H9 (cell line): ENCODE results near the gene SF1. TPM values are rescaled to one million over a fixed set of nuclear protein-coding genes. Genes with fewer than 3 reads are reported as not detected.

Experiments used
- DNase-seq: peaks from one replicate; pipeline ENCODE4 v3.0.0-alpha.2; 2017
- H2AFZ ChIP-seq: one replicate; pipeline ENCODE4 v1.6.1; 2013; ENCODE audit warnings: mild to moderate bottlenecking, low read length, control low read depth, moderate library complexity
- H2AK5ac ChIP-seq: 2 replicates; pipeline ENCODE4 v1.6.1; 2013; ENCODE audit warnings: low read length, control low read depth, mixed read lengths; ENCODE audit not compliant: insufficient read length
- H2BK120ac ChIP-seq: one replicate; pipeline ENCODE4 v1.6.1; 2013; ENCODE audit warnings: low read depth, mild to moderate bottlenecking, low read length, control low read depth, inconsistent platforms; ENCODE audit not compliant: poor library complexity, severe bottlenecking
- H2BK12ac ChIP-seq: 2 replicates; pipeline ENCODE4 v1.6.1; 2013; ENCODE audit warnings: low read length, control low read depth, mixed read lengths, low read depth; ENCODE audit not compliant: insufficient read length
- H2BK15ac ChIP-seq: 2 replicates; pipeline ENCODE4 v1.6.1; 2013; ENCODE audit warnings: low read depth, low read length, control low read depth
- H2BK20ac ChIP-seq: one replicate; pipeline ENCODE4 v1.6.1; 2013; ENCODE audit warnings: low read depth, mild to moderate bottlenecking, low read length, control low read depth, inconsistent platforms; ENCODE audit not compliant: poor library complexity, severe bottlenecking
- H2BK5ac ChIP-seq: 2 replicates; pipeline ENCODE4 v1.6.1; 2013; ENCODE audit warnings: low read length, control low read depth, mixed read lengths; ENCODE audit not compliant: insufficient read length
- H3K14ac ChIP-seq: 2 replicates; pipeline ENCODE4 v1.6.1; 2013; ENCODE audit warnings: low read length, control low read depth; ENCODE audit not compliant: insufficient read depth
- H3K18ac ChIP-seq: 2 replicates; pipeline ENCODE4 v1.6.1; 2013; ENCODE audit warnings: low read depth, mild to moderate bottlenecking, mixed read lengths, low read length, control low read depth; ENCODE audit not compliant: insufficient read length
- H3K23ac ChIP-seq: 2 replicates; pipeline ENCODE4 v1.6.1; 2013; ENCODE audit warnings: low read length, control low read depth, mixed read lengths, low read depth; ENCODE audit not compliant: insufficient read length
- H3K23me2 ChIP-seq: 2 replicates; pipeline ENCODE4 v1.6.1; 2013; ENCODE audit warnings: low read depth, mild to moderate bottlenecking, mixed read lengths, low read length, control low read depth; ENCODE audit not compliant: insufficient read length, poor library complexity, severe bottlenecking
- H3K27ac ChIP-seq: 2 replicates; pipeline ENCODE4 v1.5.1; 2013; ENCODE audit warnings: low read length, control low read depth, mixed read lengths, low read depth; ENCODE audit not compliant: insufficient read length
- H3K27me3 ChIP-seq: 2 replicates; pipeline ENCODE4 v1.6.1; 2013; ENCODE audit warnings: low read length, control low read depth, inconsistent platforms; ENCODE audit not compliant: insufficient read depth
- H3K4ac ChIP-seq: 2 replicates; pipeline ENCODE4 v1.6.1; 2013; ENCODE audit warnings: low read depth, mild to moderate bottlenecking, control low read depth, inconsistent platforms, low read length, moderate library complexity
- H3K4me1 ChIP-seq: 2 replicates; pipeline ENCODE4 v1.6.1; 2013; ENCODE audit warnings: low read length, control low read depth, inconsistent platforms; ENCODE audit not compliant: insufficient read depth
- H3K4me2 ChIP-seq: 2 replicates; pipeline ENCODE4 v1.6.1; 2013; ENCODE audit warnings: low read length, control low read depth, mixed read lengths; ENCODE audit not compliant: insufficient read length, insufficient read depth
- H3K56ac ChIP-seq: 2 replicates; pipeline ENCODE4 v1.6.1; 2013; ENCODE audit warnings: low read depth, mild to moderate bottlenecking, mixed read lengths, low read length, control low read depth; ENCODE audit not compliant: insufficient read length
- H3K79me1 ChIP-seq: 2 replicates; pipeline ENCODE4 v1.6.1; 2013; ENCODE audit warnings: low read depth, mild to moderate bottlenecking, moderate library complexity, low read length, control low read depth, inconsistent platforms; ENCODE audit not compliant: insufficient read depth, poor library complexity, severe bottlenecking
- H3K79me2 ChIP-seq: 2 replicates; pipeline ENCODE4 v1.6.1; 2013; ENCODE audit warnings: low read length, control low read depth, inconsistent platforms; ENCODE audit not compliant: insufficient read depth
- H3K9ac ChIP-seq: 2 replicates; pipeline ENCODE4 v1.6.1; 2013; ENCODE audit warnings: low read length, control low read depth, mixed read lengths; ENCODE audit not compliant: insufficient read length; ENCODE audit errors: extremely low read depth
- H3K9me3 ChIP-seq: one replicate; pipeline ENCODE4 v1.6.1; 2013; ENCODE audit warnings: low read depth, low read length, inconsistent platforms; ENCODE audit not compliant: control insufficient read depth
- H3T11ph ChIP-seq: one replicate; pipeline ENCODE4 v1.6.1; 2013; ENCODE audit warnings: mild to moderate bottlenecking, low read length, control low read depth, inconsistent platforms
- H4K20me1 ChIP-seq: one replicate; pipeline ENCODE4 v1.6.1; 2013; ENCODE audit not compliant: control insufficient read depth, insufficient read length, insufficient read depth
- H4K5ac ChIP-seq: 2 replicates; pipeline ENCODE4 v1.6.1; 2013; ENCODE audit warnings: low read depth, mild to moderate bottlenecking, mixed read lengths, low read length, control low read depth; ENCODE audit not compliant: insufficient read length
- H4K8ac ChIP-seq: replicated peaks from 2 replicates; pipeline ENCODE4 v1.6.1; 2013; ENCODE audit warnings: low read length, control low read depth, mixed read lengths, low read depth; ENCODE audit not compliant: insufficient read length
- H4K91ac ChIP-seq: 2 replicates; pipeline ENCODE4 v1.6.1; 2013; ENCODE audit warnings: low read depth, mild to moderate bottlenecking, moderate library complexity, mixed read lengths, low read length, control low read depth; ENCODE audit not compliant: insufficient read length
- H3K27ac Mint-ChIP-seq, 3 experiments: 2 replicates in 2 of 3; 3 replicates in 1 of 3; pipeline ENCODE4 v1.8.0; 2020 to 2021; ENCODE audit warnings: mixed read lengths in 3 of 3, mild to moderate bottlenecking in 1 of 3, moderate library complexity in 1 of 3
- H3K27me3 Mint-ChIP-seq: 2 replicates; pipeline ENCODE4 v1.8.0; 2021; ENCODE audit warnings: low read depth, mild to moderate bottlenecking, moderate library complexity, mixed read lengths
- H3K36me3 Mint-ChIP-seq, 3 experiments: 2 replicates in 2 of 3; 3 replicates in 1 of 3; pipeline ENCODE4 v1.8.0; 2020 to 2021; ENCODE audit warnings: low read depth in 3 of 3, mixed read lengths in 3 of 3; ENCODE audit not compliant: insufficient read depth in 1 of 3
- H3K4me1 Mint-ChIP-seq, 2 experiments: 2 replicates each; pipeline ENCODE4 v1.8.0; 2020; ENCODE audit warnings: mixed read lengths in 2 of 2
- H3K4me3 Mint-ChIP-seq, 2 experiments: 2 replicates in 1 of 2; 3 replicates in 1 of 2; pipeline ENCODE4 v1.8.0; 2020 to 2021; ENCODE audit warnings: mild to moderate bottlenecking in 2 of 2, mixed read lengths in 2 of 2, moderate library complexity in 1 of 2
- H3K9me3 Mint-ChIP-seq, 2 experiments: 2 replicates in 1 of 2; 3 replicates in 1 of 2; pipeline ENCODE4 v1.8.0; 2020; ENCODE audit warnings: mild to moderate bottlenecking in 2 of 2, mixed read lengths in 2 of 2, moderate library complexity in 1 of 2
- CTCF ChIP-seq: fragments of 200-600 bp; sonication (generic); conservative IDR thresholded peaks from 3 replicates; pipeline ENCODE4 v1.8.0; 2021; ENCODE audit warnings: antibody characterized with exemption, mild to moderate bottlenecking
- WGBS: extraction: QIAGEN DNeasy Blood & Tissue Kit; methylation state at CpG from one replicate; pipeline ENCODE4 v1.1.7; 2013; ENCODE audit warnings: missing lambda C conversion rate, low lambda C conversion rate, mixed read lengths; ENCODE audit not compliant: insufficient read length; ENCODE audit errors: extremely low coverage; 5-methylcytosine and 5-hydroxymethylcytosine counted together
- total RNA-seq: library from RNA; stranded (reverse); gene quantifications from 2 replicates; pipeline ENCODE4 v1.2.1, GENCODE V29; 2021

SF1 gene
- total RNA-seq, 1 experiment from 2014 or later = 528 TPM

- Histone ChIP-seq H2BK20ac (no peak overlapping the region), H4K5ac (no peak overlapping the region), H4K8ac (no peak overlapping the region), H3K23ac (no peak overlapping the region), H2BK15ac (no peak overlapping the region), H3K4me2 (no peak overlapping the region), H3K4me1 (peaks cover 4% of the 10 kb centered on the region; the same call in 1 of the 2 replicates), H3K27ac (no peak overlapping the region), H3K27me3 (no peaks in the 10 kb centered on the region), H2BK120ac (no peak overlapping the region), H3K79me2 (no peaks in the 10 kb centered on the region), H3K9ac (no peak overlapping the region), H2BK12ac (no peak overlapping the region), H3K4ac (no peak overlapping the region), H3K79me1 (peaks cover 3% of the 10 kb centered on the region), H2AK5ac (no peak overlapping the region), H2BK5ac (no peak overlapping the region), H3K14ac (no peak overlapping the region), H4K20me1 (peaks cover 3% of the 10 kb centered on the region), H2AFZ (no peak overlapping the region), H4K91ac (no peak overlapping the region), H3K56ac (no peak overlapping the region), H3K9me3 (no peaks in the 10 kb centered on the region), H3K23me2 (no peaks in the 10 kb centered on the region), H3K18ac (no peak overlapping the region), H3T11ph (no peak overlapping the region)
- no CpG with 5 or more reads among the region's 11 CpGs for WGBS
- peak overlapping the region in 2 of 3 experiments; percentile 81 to 86; a peak in 2 of 7 replicates for H3K27ac Mint-ChIP-seq
- H3K36me3 Mint-ChIP-seq = peaks cover 63 to 89% (median 81%) of the 10 kb centered on the region in 3 experiments; a peak in 6 of 7 replicates
- no peaks in the 10 kb centered on the region for H3K27me3 Mint-ChIP-seq
- H3K4me3 Mint-ChIP-seq = no peak overlapping the region
- H3K9me3 Mint-ChIP-seq = no peaks in the 10 kb centered on the region; a peak in 1 of 5 replicates
- no peak for DNase-seq
- no peak for TF ChIP-seq CTCF
- H3K4me1 Mint-ChIP-seq = peaks cover 52 to 64% of the 10 kb centered on the region in 2 experiments
These were observed 11.5 kb downstream of the SF1 start for GRCh38 chr11:64766881-64767280.
